Esophagus squamous epithelium (tissue), 4 donors: ENCODE data around the gene ACOT8.
A peak's percentile ranks its signal among the peaks of the same experiment; 100 is the strongest.

ENCODE experiments used
- POLR2A ChIP-seq, 4 donors: fragments of 450-650 bp; IDR thresholded peaks; one replicate each; pipeline ENCODE4 v1.6.1; 2017; ENCODE audit warnings: antibody characterized with exemption in 4 of 4, mild to moderate bottlenecking in 4 of 4, moderate library complexity in 3 of 4
- TF ChIP-seq, protein P1 (sequence below), 6 experiments: fragments of 450-650 bp in 4 of 6; fragments of 200-600 bp in 2 of 6; sonication (generic) in 2 of 6; IDR thresholded peaks; one replicate each; pipeline ENCODE4 v1.5.1; 2016 to 2019; ENCODE audit warnings: antibody characterized with exemption in 6 of 6, mild to moderate bottlenecking in 4 of 6, moderate library complexity in 4 of 6

DNA sequence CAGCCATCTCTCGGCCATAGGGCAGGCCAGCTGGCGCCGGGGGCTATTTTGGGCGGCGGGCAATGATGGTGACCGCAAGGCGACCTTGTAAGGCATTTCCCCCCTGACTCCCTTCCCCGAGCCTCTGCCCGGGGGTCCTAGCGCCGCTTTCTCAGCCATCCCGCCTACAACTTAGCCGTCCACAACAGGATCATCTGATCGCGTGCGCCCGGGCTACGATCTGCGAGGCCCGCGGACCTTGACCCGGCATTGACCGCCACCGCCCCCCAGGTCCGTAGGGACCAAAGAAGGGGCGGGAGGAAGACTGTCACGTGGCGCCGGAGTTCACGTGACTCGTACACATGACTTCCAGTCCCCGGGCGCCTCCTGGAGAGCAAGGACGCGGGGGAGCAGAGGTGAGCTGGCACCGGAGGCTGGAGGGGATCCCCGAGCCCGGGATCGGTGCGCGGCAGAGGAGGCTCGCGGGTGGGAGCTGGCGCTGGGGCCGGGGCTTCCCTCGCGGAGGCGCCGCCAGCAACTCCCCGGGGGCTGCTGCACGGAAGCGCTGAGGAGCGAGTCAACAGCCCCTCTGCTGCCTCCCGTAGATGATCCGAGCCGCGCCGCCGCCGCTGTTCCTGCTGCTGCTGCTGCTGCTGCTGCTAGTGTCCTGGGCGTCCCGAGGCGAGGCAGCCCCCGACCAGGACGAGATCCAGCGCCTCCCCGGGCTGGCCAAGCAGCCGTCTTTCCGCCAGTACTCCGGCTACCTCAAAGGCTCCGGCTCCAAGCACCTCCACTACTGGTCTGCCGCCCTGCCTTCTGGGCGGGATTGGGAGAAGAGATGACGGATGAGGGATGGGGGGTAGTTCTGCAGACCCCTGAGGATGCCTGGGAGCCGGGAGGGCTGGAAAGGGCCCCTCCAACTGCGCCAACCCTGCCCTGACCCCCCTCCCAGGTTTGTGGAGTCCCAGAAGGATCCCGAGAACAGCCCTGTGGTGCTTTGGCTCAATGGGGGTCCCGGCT, 34.1 kb upstream of the ACOT8 start, which contains the start of the genes CTSA and NEURL2:
- peak in 2 of 4 donors; percentile 44 to 63 for TF ChIP-seq POLR2A (IDR thresholded peaks at IDR 0.05)
- TF ChIP-seq, protein P1, sequence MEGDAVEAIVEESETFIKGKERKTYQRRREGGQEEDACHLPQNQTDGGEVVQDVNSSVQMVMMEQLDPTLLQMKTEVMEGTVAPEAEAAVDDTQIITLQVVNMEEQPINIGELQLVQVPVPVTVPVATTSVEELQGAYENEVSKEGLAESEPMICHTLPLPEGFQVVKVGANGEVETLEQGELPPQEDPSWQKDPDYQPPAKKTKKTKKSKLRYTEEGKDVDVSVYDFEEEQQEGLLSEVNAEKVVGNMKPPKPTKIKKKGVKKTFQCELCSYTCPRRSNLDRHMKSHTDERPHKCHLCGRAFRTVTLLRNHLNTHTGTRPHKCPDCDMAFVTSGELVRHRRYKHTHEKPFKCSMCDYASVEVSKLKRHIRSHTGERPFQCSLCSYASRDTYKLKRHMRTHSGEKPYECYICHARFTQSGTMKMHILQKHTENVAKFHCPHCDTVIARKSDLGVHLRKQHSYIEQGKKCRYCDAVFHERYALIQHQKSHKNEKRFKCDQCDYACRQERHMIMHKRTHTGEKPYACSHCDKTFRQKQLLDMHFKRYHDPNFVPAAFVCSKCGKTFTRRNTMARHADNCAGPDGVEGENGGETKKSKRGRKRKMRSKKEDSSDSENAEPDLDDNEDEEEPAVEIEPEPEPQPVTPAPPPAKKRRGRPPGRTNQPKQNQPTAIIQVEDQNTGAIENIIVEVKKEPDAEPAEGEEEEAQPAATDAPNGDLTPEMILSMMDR (IDR thresholded peaks at IDR 0.05), result peak in 1 of 6 experiments; percentile 47
